Nephron progenitor cell (in vitro differentiated cells): Measurements from ENCODE around the gene CT47C1.

Experiments used
- DNase-seq: peaks from one replicate; pipeline ENCODE4 v3.0.0; 2021
- H3K27ac Mint-ChIP-seq: 2 replicates; pipeline ENCODE4 v1.8.0; 2021; ENCODE audit warnings: mild to moderate bottlenecking, moderate library complexity, mixed read lengths
- H3K27me3 Mint-ChIP-seq: 2 replicates; pipeline ENCODE4 v1.8.0; 2021; ENCODE audit warnings: mild to moderate bottlenecking, low read depth, mixed read lengths; ENCODE audit not compliant: poor library complexity
- H3K36me3 Mint-ChIP-seq: 2 replicates; pipeline ENCODE4 v1.8.0; 2021; ENCODE audit warnings: low read depth, mixed read lengths
- H3K4me1 Mint-ChIP-seq: 2 replicates; pipeline ENCODE4 v1.8.0; 2021; ENCODE audit warnings: mixed read lengths
- H3K4me3 Mint-ChIP-seq: 2 replicates; pipeline ENCODE4 v1.8.0; 2021; ENCODE audit warnings: mild to moderate bottlenecking, moderate library complexity, mixed read lengths
- H3K9me3 Mint-ChIP-seq: 2 replicates; pipeline ENCODE4 v1.8.0; 2021; ENCODE audit warnings: mild to moderate bottlenecking, moderate library complexity, mixed read lengths
- TF ChIP-seq, protein P1 (sequence below): fragments of 200-600 bp; sonication (generic); IDR thresholded peaks from 2 replicates; pipeline ENCODE4 v1.5.0; 2021; ENCODE audit warnings: antibody characterized with exemption

The CT47C1 gene

DNA sequence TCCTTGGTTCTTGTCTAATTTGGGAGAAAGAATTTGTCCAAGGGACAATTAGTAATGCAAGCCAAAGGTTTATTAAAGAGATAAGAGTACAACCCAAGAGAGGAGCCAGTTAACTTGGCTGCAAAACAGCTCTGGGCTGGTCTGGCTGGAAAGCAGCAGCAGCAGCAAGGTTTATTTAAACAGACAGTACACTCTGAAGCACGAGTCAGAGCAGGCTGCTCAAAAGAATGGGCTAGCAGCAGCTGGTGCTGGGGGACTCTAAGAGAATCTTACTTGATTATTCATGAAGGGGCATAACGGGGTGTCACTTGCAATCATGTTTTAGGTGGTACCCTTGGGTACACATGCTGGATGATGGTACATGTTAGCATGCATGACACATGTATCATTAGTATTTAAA is 17.1 kb upstream of the CT47C1 start:
- Mint-ChIP-seq H3K36me3 (no peaks in the 10 kb centered on the region), H3K4me1 (no peaks in the 10 kb centered on the region), H3K27ac (no peak overlapping the region), H3K4me3 (no peak overlapping the region), H3K9me3 (peaks cover 19% of the 10 kb centered on the region), H3K27me3 (no peaks in the 10 kb centered on the region)
- no peak for DNase-seq
- TF ChIP-seq, protein P1, sequence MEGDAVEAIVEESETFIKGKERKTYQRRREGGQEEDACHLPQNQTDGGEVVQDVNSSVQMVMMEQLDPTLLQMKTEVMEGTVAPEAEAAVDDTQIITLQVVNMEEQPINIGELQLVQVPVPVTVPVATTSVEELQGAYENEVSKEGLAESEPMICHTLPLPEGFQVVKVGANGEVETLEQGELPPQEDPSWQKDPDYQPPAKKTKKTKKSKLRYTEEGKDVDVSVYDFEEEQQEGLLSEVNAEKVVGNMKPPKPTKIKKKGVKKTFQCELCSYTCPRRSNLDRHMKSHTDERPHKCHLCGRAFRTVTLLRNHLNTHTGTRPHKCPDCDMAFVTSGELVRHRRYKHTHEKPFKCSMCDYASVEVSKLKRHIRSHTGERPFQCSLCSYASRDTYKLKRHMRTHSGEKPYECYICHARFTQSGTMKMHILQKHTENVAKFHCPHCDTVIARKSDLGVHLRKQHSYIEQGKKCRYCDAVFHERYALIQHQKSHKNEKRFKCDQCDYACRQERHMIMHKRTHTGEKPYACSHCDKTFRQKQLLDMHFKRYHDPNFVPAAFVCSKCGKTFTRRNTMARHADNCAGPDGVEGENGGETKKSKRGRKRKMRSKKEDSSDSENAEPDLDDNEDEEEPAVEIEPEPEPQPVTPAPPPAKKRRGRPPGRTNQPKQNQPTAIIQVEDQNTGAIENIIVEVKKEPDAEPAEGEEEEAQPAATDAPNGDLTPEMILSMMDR = no peak

DNA sequence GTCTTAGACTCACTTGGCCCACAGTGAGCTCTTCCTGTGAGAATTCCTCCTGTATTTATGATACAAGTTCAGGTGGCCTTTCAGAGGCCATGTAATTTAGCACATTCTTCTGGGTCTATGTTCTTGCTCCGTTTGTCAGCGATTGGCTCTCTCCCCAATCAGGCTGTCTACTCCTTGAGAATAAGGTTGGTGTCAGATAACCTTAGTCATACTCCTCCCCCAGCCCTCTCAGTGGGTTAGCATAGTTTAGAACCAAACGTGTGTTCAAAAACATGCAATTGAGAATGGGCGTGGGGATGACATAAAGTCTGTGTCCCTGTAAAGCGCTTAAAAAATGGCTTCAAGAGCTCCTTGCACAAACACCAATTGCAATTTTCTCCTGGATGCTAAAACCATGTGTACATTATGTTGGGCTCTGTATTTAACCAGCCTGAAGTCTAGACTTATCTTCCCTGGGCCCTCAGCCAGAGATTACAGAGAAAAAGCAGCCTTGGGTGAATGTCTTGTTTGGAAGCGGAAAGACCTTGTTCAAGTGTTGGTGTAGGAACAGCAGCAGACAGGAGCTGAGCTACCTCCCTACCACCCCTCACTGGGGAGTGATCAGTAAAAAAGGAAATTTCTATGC is 9.9 kb upstream of the CT47C1 start:
- DNase-seq = no peak
- TF ChIP-seq, protein P1 = no peak
- Mint-ChIP-seq H3K27ac (peak overlapping the region; percentile 8), H3K36me3 (no peaks in the 10 kb centered on the region), H3K9me3 (peaks cover 24% of the 10 kb centered on the region), H3K4me3 (peak overlapping the region; percentile 37), H3K27me3 (no peaks in the 10 kb centered on the region), H3K4me1 (peaks cover 14% of the 10 kb centered on the region)

DNA sequence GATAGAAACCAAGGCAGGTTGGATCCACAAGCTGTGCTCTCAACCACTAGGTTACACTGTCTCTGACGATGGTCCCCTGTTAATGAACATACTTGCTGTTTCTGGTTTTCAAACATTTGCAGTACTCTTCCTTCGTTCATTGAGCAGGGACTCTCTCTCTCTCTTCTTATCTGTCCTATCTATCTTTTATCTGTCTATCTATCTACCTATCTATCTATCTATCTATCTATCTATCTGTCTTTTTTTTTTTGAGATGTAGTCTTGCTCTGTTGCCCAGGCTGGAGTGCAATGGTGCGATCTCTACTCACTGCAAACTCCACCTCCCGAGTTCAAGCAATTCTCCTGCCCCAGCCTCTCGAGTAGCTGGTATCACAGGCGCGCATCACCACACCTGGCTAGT is 9.4 kb upstream of the CT47C1 start:
- Mint-ChIP-seq H3K36me3 (no peaks in the 10 kb centered on the region), H3K4me3 (peak overlapping the region; percentile 4), H3K9me3 (peaks cover 24% of the 10 kb centered on the region), H3K4me1 (peaks cover 14% of the 10 kb centered on the region), H3K27me3 (no peaks in the 10 kb centered on the region), H3K27ac (no peak overlapping the region)
- no peak for DNase-seq
- TF ChIP-seq, protein P1 = no peak

DNA sequence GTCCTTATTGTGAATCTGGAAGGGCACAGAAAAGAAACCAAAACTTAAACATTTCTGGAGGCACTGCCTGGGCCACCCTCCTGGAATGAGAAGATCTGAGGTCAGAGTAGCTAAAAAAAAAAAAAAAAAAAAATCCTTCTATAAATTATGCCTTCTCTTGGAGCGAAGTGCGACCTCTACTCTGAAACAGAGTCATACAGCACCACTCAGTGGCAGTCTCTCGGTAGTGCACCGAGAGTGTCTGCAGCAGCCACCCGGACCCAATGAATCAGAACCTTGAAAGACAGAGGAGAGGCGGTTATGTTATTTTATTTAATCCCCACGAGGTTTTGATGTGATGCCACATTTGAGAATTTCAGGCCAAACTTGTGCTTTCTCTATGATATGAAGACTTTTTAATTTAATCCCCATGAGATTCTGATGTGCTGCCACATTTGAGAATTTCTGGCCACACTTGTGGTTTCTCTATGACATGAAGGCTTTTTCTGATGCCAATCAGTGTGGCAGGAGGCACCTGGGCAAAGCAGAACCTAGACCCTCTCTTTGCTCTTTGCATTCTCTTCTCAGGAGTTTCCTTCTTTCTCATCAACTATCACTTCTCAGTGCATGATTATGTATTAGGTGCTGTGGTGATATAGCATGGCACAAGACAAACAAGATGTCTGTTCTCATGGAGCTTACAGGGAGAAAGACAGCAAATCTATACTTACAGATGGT is 5.6 kb upstream of the CT47C1 start:
- TF ChIP-seq, protein P1 = peak; percentile 52
- peak; percentile 58 for DNase-seq
- no peaks in the 10 kb centered on the region for H3K36me3 Mint-ChIP-seq
- no peaks in the 10 kb centered on the region for H3K27me3 Mint-ChIP-seq
- no peak overlapping the region for H3K27ac Mint-ChIP-seq
- H3K9me3 Mint-ChIP-seq = peaks cover 26% of the 10 kb centered on the region
- no peak overlapping the region for H3K4me3 Mint-ChIP-seq
- H3K4me1 Mint-ChIP-seq = peaks cover 14% of the 10 kb centered on the region

DNA sequence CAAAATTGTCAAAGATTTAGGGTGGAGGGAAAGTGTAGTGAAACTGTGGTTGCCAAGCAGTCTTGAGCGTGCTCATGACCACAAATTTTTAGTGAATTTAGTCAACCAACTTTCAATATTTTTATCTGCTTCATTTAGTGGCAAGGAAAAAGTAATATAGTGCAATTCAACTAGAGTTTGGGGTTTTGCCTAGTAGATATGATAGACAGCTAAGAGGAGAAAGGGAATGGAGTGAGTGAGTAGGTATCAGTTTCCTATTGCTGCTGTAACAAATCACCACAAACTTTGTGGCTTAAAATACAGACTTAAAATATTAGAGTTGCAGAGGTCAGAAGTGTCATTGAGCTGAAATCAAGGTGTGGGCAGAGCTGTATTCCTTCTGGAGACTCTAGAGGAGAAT is 3.7 kb upstream of the CT47C1 start:
- H3K27me3 Mint-ChIP-seq = no peaks in the 10 kb centered on the region
- no peaks in the 10 kb centered on the region for H3K36me3 Mint-ChIP-seq
- no peak overlapping the region for H3K27ac Mint-ChIP-seq
- no peak overlapping the region for H3K4me3 Mint-ChIP-seq
- H3K4me1 Mint-ChIP-seq = no peaks in the 10 kb centered on the region
- H3K9me3 Mint-ChIP-seq = peaks cover 20% of the 10 kb centered on the region
- TF ChIP-seq, protein P1 = no peak
- DNase-seq = no peak

DNA sequence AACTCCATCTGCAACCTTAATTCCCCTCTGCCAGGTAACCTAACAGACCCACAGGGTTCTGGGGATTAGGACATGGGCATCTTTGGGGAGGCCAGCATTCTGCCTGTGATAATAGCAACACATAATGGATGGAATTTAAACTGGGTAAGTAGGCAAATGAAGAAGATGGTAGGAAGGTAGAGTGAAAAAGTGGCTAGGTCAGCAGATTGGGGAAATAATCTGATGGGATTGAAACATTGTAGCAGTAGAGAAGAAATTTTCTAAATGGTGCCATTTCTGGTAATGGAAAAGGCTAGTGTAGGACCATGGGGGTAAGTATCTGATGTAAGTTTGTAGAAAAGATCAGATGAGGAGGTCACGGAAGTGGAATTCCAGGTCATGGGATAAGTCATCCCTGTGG is 3.0 kb upstream of the CT47C1 start:
- no peak overlapping the region for H3K27ac Mint-ChIP-seq
- TF ChIP-seq, protein P1 = no peak
- no peaks in the 10 kb centered on the region for H3K4me1 Mint-ChIP-seq
- no peak for DNase-seq
- H3K4me3 Mint-ChIP-seq = no peak overlapping the region
- peaks cover 6% of the 10 kb centered on the region for H3K27me3 Mint-ChIP-seq
- no peaks in the 10 kb centered on the region for H3K36me3 Mint-ChIP-seq
- H3K9me3 Mint-ChIP-seq = peaks cover 26% of the 10 kb centered on the region
